A673 (cell line): Measurements from ENCODE around the gene PTPN1. TPM values are rescaled to one million over a fixed set of nuclear protein-coding genes. Genes with fewer than 3 reads are reported as not detected.

Experiments used
- BruUV-seq: library from RNA; stranded (reverse); fragments of 400-500 nt; replicated peaks from 2 replicates; lab custom pipeline; 2021; lab: Mats Ljungman, UMichigan
- CTCF ChIA-PET: fragments of 300-600 bp; sonication (Branson Sonifier 250); formaldehyde crosslinking; loops from one replicate; lab custom pipeline; 2022; ENCODE audit warnings: antibody characterized with exemption; lab: Charles Lee
- POLR2A ChIA-PET: fragments of 300-600 bp; sonication (Branson Sonifier 250); formaldehyde crosslinking; loops from one replicate; lab custom pipeline; 2022; ENCODE audit warnings: antibody characterized with exemption; ENCODE audit not compliant: low non-redundant PET; lab: Charles Lee
- DNase-seq: peaks from one replicate; pipeline ENCODE4 v3.0.0-alpha.2; 2015; ENCODE audit warnings: low spot score
- H3K27ac ChIP-seq: fragments of 200-600 bp; sonication (generic); 2 replicates; pipeline ENCODE4 v1.5.1; 2016; ENCODE audit warnings: mixed run types, low read depth, mild to moderate bottlenecking, mixed read lengths, antibody characterized with exemption, low read length; ENCODE audit not compliant: poor library complexity, severe bottlenecking
- H3K27me3 ChIP-seq: fragments of 200-600 bp; sonication (generic); replicated peaks from 2 replicates; pipeline ENCODE4 v1.6.1; 2017; ENCODE audit warnings: mixed run types, low read depth, mild to moderate bottlenecking, mixed read lengths, antibody characterized with exemption, low read length; ENCODE audit not compliant: insufficient read depth, poor library complexity
- H3K36me3 ChIP-seq: fragments of 200-600 bp; sonication (generic); 2 replicates; pipeline ENCODE4 v1.6.1; 2016; ENCODE audit warnings: mixed run types, mild to moderate bottlenecking, mixed read lengths, antibody characterized with exemption, low read length; ENCODE audit not compliant: insufficient read depth, poor library complexity, severe bottlenecking
- H3K4me1 ChIP-seq: fragments of 200-600 bp; sonication (generic); 2 replicates; pipeline ENCODE4 v1.6.1; 2017; ENCODE audit warnings: mixed run types, mild to moderate bottlenecking, mixed read lengths, antibody characterized with exemption, low read length; ENCODE audit not compliant: insufficient read depth, poor library complexity, severe bottlenecking
- H3K4me3 ChIP-seq: fragments of 200-600 bp; sonication (generic); 2 replicates; pipeline ENCODE4 v1.5.1; 2016; ENCODE audit warnings: low read depth, mixed run types, mild to moderate bottlenecking, mixed read lengths, low read length; ENCODE audit not compliant: poor library complexity, severe bottlenecking
- H3K9me3 ChIP-seq: fragments of 200-600 bp; sonication (generic); 2 replicates; pipeline ENCODE4 v1.6.1; 2016; ENCODE audit warnings: mixed run types, low read depth, mild to moderate bottlenecking, mixed read lengths, antibody characterized with exemption, low read length; ENCODE audit not compliant: poor library complexity, severe bottlenecking
- CTCF ChIP-seq: fragments of 300-800, 200-600 bp; sonication (generic); conservative IDR thresholded peaks from 2 replicates; pipeline ENCODE4 v1.5.1; 2017; ENCODE audit warnings: low read depth, mild to moderate bottlenecking, antibody characterized with exemption, low read length, moderate library complexity, mixed read lengths
- EZH2 ChIP-seq: fragments of 200-600 bp; sonication (generic); IDR thresholded peaks from 2 replicates; pipeline ENCODE4 v1.6.1; 2017; ENCODE audit warnings: borderline replicate concordance, low read depth, mild to moderate bottlenecking, mixed read lengths, antibody characterized with exemption, low read length; ENCODE audit not compliant: poor library complexity, severe bottlenecking
- intact Hi-C: fragments of 100-400 bp; cut with micrococcal nuclease; formaldehyde crosslinking; loops from one replicate; pipeline ENCODE4 v1.10.0; 2022; ENCODE audit not compliant: unreplicated experiment
- total RNA-seq: library from RNA; stranded (reverse); gene quantifications from 2 replicates; pipeline ENCODE4 v1.2.3, GENCODE V29; 2021

The PTPN1 gene
- total RNA-seq, 1 experiment from 2014 or later: 47.4 TPM

GRCh38 chr20:50464026-50464724 lies 46.0 kb upstream of the PTPN1 start:
- BruUV-seq: no TSS peak
- no peaks in the 10 kb centered on the region for H3K36me3 ChIP-seq
- peak overlapping the region; percentile 21 for H3K4me3 ChIP-seq
- intact Hi-C loops: loop anchor here (1.0 to 5.0 kb wide), 2 partner anchors 274 to 482 kb away; partner anchors contain the start of genes CEBPB and SNAI1
- no peak overlapping the region for H3K27ac ChIP-seq
- H3K4me1 ChIP-seq: peaks cover 11% of the 10 kb centered on the region
- no peaks in the 10 kb centered on the region for H3K27me3 ChIP-seq
- H3K9me3 ChIP-seq: no peaks in the 10 kb centered on the region
- TF ChIP-seq CTCF (peak; percentile 78), EZH2 (no peak)
- peak; percentile 77 for DNase-seq
- CTCF ChIA-PET: interaction anchor here (0.7 to 2.0 kb wide), 7 partner anchors 10 to 278 kb away, joined by 3 to 9 read pairs (median 4); no protein-coding TSS in a partner anchor
- POLR2A ChIA-PET: no interaction called here

GRCh38 chr20:50464725-50465650 lies 45.2 kb upstream of the PTPN1 start:
- TF ChIP-seq EZH2: no peak
- no peak for TF ChIP-seq CTCF
- Histone ChIP-seq H3K4me1 (peaks cover 11% of the 10 kb centered on the region), H3K4me3 (peak overlapping the region; percentile 21), H3K27ac (no peak overlapping the region), H3K9me3 (no peaks in the 10 kb centered on the region), H3K36me3 (no peaks in the 10 kb centered on the region), H3K27me3 (no peaks in the 10 kb centered on the region)
- ChIA-PET POLR2A (no interaction called here), CTCF (interaction anchor here (0.7 to 2.0 kb wide), 6 partner anchors 10 to 279 kb away, joined by 3 to 9 read pairs (median 4); no protein-coding TSS in a partner anchor)
- no peak for DNase-seq
- intact Hi-C loops: loop anchor here (1.0 to 5.0 kb wide), 2 partner anchors 275 to 483 kb away; partner anchors contain the start of genes CEBPB and SNAI1
- no TSS peak for BruUV-seq

- TF ChIP-seq EZH2 (no peak), CTCF (no peak)
- no peaks in the 10 kb centered on the region for H3K27me3 ChIP-seq
- CTCF ChIA-PET: no interaction called here
- intact Hi-C loops: no loop called here
- no peak overlapping the region for H3K27ac ChIP-seq
- no peaks in the 10 kb centered on the region for H3K9me3 ChIP-seq
- H3K36me3 ChIP-seq: no peaks in the 10 kb centered on the region
- POLR2A ChIA-PET: no interaction called here
- H3K4me3 ChIP-seq: no peak overlapping the region
- DNase-seq: no peak
- BruUV-seq: no TSS peak
- peaks cover 9% of the 10 kb centered on the region for H3K4me1 ChIP-seq
Observed at GRCh38 chr20:50467174-50467573, 43.0 kb upstream of the PTPN1 start.
